ENCODE data around the gene PIAS1.

Gene PIAS1

DNA sequence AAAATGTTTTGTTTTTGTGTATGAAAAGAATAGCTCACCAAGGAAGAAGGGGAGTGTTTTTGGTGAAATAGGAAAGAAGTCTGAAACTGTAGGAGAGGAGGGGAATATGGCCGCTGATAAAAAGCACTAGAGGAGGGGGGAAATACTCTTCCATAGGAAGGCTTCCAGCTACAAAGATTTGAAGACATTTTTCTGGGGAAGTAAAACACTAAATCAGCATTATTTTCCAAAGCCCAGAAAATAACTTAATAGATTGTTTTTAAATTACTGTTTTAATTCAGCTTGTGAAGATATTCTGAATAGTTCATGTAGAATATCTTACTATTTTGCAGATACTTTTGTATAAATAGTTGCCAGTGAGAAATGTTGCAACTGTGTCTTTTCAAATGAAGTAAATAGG, 96.1 kb downstream of the PIAS1 start:
- Histone ChIP-seq H4K20me1 (ENCODE audit: low read depth, low read length) (no peaks in the 10 kb centered on the region), H3K9me2 (replicated peaks; ENCODE audit: insufficient read depth, low read length) (no peaks in the 10 kb centered on the region), H2AFZ (ENCODE audit: low read depth, low read length, severe bottlenecking) (no peak overlapping the region), H3K9me3 (ENCODE audit: insufficient read depth, low read length) (no peaks in the 10 kb centered on the region), H3K36me3 (ENCODE audit: low read length) (peaks cover 38% of the 10 kb centered on the region), H3K27me3 (ENCODE audit: low read length) (no peaks in the 10 kb centered on the region), H3K27ac (ENCODE audit: low read depth, low read length) (no peak overlapping the region), H3K79me2 (ENCODE audit: insufficient read depth, low read length) (0 out of 2 replicates have a peak, but pooled peaks cover 6% of the 10 kb centered on the region), H3K4me2 (ENCODE audit: low read depth, low read length, poor library complexity, severe bottlenecking) (no peak overlapping the region), H3K9ac (ENCODE audit: low read length) (no peak overlapping the region), H3K4me3 (ENCODE audit: insufficient read depth, low read length, poor library complexity, severe bottlenecking) (no peak overlapping the region), H3F3A (ENCODE audit: insufficient read depth) (peaks cover 19% of the 10 kb centered on the region; the same call in 1 of the 2 replicates)
- TF ChIP-seq EZH2phosphoT487 (conservative IDR thresholded peaks at IDR 0.05; ENCODE audit: low read length) = no peak
- TF ChIP-seq, protein P1, sequence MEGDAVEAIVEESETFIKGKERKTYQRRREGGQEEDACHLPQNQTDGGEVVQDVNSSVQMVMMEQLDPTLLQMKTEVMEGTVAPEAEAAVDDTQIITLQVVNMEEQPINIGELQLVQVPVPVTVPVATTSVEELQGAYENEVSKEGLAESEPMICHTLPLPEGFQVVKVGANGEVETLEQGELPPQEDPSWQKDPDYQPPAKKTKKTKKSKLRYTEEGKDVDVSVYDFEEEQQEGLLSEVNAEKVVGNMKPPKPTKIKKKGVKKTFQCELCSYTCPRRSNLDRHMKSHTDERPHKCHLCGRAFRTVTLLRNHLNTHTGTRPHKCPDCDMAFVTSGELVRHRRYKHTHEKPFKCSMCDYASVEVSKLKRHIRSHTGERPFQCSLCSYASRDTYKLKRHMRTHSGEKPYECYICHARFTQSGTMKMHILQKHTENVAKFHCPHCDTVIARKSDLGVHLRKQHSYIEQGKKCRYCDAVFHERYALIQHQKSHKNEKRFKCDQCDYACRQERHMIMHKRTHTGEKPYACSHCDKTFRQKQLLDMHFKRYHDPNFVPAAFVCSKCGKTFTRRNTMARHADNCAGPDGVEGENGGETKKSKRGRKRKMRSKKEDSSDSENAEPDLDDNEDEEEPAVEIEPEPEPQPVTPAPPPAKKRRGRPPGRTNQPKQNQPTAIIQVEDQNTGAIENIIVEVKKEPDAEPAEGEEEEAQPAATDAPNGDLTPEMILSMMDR (IDR thresholded peaks at IDR 0.05; ENCODE audit: insufficient read depth, low read length, poor library complexity, severe bottlenecking) = no peak

DNA sequence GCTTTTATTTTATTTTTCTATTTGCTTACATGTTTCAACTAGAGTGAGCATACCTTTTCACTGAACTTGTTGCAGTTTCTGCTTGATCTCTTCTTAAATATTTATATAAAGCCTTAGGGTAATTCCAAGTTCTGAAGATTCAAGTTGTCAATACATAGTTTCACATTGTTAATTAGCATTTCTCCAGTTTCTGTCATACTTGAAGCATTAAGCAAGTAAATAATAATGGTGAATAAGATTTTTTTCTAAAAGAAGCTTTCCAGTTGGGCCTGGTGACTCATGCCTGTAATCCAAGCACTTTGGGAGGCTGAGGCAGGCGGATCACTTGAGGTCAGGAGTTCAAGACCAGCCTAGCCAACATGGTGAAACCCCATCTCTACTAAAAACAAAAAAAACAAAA, 97.2 kb downstream of the PIAS1 start:
- no peak overlapping the region for H3K9ac ChIP-seq (ENCODE audit: low read length)
- TF ChIP-seq, protein P1 (IDR thresholded peaks at IDR 0.05; ENCODE audit: insufficient read depth, low read length, poor library complexity, severe bottlenecking) = no peak
- TF ChIP-seq EZH2phosphoT487 (conservative IDR thresholded peaks at IDR 0.05; ENCODE audit: low read length) = no peak
- no peaks in the 10 kb centered on the region for H3K27me3 ChIP-seq (ENCODE audit: low read length)
- 0 out of 2 replicates have a peak, but pooled peaks cover 6% of the 10 kb centered on the region for H3K79me2 ChIP-seq (ENCODE audit: insufficient read depth, low read length)
- H3K4me2 ChIP-seq (ENCODE audit: low read depth, low read length, poor library complexity, severe bottlenecking) = no peak overlapping the region
- no peak overlapping the region for H2AFZ ChIP-seq (ENCODE audit: low read depth, low read length, severe bottlenecking)
- H3F3A ChIP-seq (ENCODE audit: insufficient read depth) = peaks cover 19% of the 10 kb centered on the region; the same call in 1 of the 2 replicates
- no peak overlapping the region for H3K4me3 ChIP-seq (ENCODE audit: insufficient read depth, low read length, poor library complexity, severe bottlenecking)
- H3K9me3 ChIP-seq (ENCODE audit: insufficient read depth, low read length) = no peaks in the 10 kb centered on the region
- no peaks in the 10 kb centered on the region for H3K9me2 ChIP-seq (replicated peaks; ENCODE audit: insufficient read depth, low read length)
- no peak overlapping the region for H3K27ac ChIP-seq (ENCODE audit: low read depth, low read length)
- peaks cover 41% of the 10 kb centered on the region for H3K36me3 ChIP-seq (ENCODE audit: low read length)
- no peaks in the 10 kb centered on the region for H4K20me1 ChIP-seq (ENCODE audit: low read depth, low read length)

- no peaks in the 10 kb centered on the region for H3K27me3 ChIP-seq (ENCODE audit: low read length)
- no peak for TF ChIP-seq EZH2phosphoT487 (conservative IDR thresholded peaks at IDR 0.05; ENCODE audit: low read length)
- TF ChIP-seq, protein P1 (IDR thresholded peaks at IDR 0.05; ENCODE audit: insufficient read depth, low read length, poor library complexity, severe bottlenecking) = no peak
- H3K79me2 ChIP-seq (ENCODE audit: insufficient read depth, low read length) = 0 out of 2 replicates have a peak, but pooled peaks cover 6% of the 10 kb centered on the region
- H2AFZ ChIP-seq (ENCODE audit: low read depth, low read length, severe bottlenecking) = no peak overlapping the region
- H3K9ac ChIP-seq (ENCODE audit: low read length) = no peak overlapping the region
- H3K27ac ChIP-seq (ENCODE audit: low read depth, low read length) = no peak overlapping the region
- no peak overlapping the region for H3K4me3 ChIP-seq (ENCODE audit: insufficient read depth, low read length, poor library complexity, severe bottlenecking)
- no peaks in the 10 kb centered on the region for H3K9me3 ChIP-seq (ENCODE audit: insufficient read depth, low read length)
- H3K9me2 ChIP-seq (replicated peaks; ENCODE audit: insufficient read depth, low read length) = no peaks in the 10 kb centered on the region
- H3K4me2 ChIP-seq (ENCODE audit: low read depth, low read length, poor library complexity, severe bottlenecking) = no peak overlapping the region
- no peaks in the 10 kb centered on the region for H4K20me1 ChIP-seq (ENCODE audit: low read depth, low read length)
- peaks cover 19% of the 10 kb centered on the region; the same call in 1 of the 2 replicates for H3F3A ChIP-seq (ENCODE audit: insufficient read depth)
- H3K36me3 ChIP-seq (ENCODE audit: low read length) = peaks cover 31% of the 10 kb centered on the region
Observed at GRCh38 chr15:68152342-68152741, 98.2 kb downstream of the PIAS1 start.

Measured in SU-DHL-6 (cell line).